Measurements from ENCODE around the gene PPP2R2B.

- TF ChIP-seq CTCF (optimal IDR thresholded peaks at IDR 0.05 in 1 of 3, IDR thresholded peaks at IDR 0.05 in 1 of 3, conservative IDR thresholded peaks at IDR 0.05 in 1 of 3; ENCODE audit: extremely low read depth in 1 of 3, insufficient read depth in 2 of 3, low read length in 3 of 3) = no peak
- no peak for TF ChIP-seq EZH2 (IDR thresholded peaks at IDR 0.05; ENCODE audit: low read length)
These were observed 39.4 kb upstream of the PPP2R2B start for GRCh38 chr5:146917931-146918330.
